PC-3 (cell line): ENCODE measurements around the gene CCDC178. TPM values are rescaled to one million over a fixed set of nuclear protein-coding genes. Genes with fewer than 3 reads are reported as not detected.

Experiments
- ATAC-seq: fragments of 200-7000 bp; cut with Tn5 transposase; 2 replicates; pipeline ENCODE4 v1.9.1; 2020; ENCODE audit warnings: mild to moderate bottlenecking, moderate library complexity
- BruUV-seq: library from RNA; stranded (reverse); fragments of 400-500 nt; replicated peaks from 2 replicates; lab custom pipeline; 2021; lab: Mats Ljungman, UMichigan
- CTCF ChIA-PET: fragments of 300-600 bp; sonication (Branson Sonifier 250); formaldehyde crosslinking; loops from one replicate; lab custom pipeline; 2022; ENCODE audit warnings: antibody characterized with exemption; lab: Charles Lee
- POLR2A ChIA-PET: fragments of 300-600 bp; sonication (Branson Sonifier 250); formaldehyde crosslinking; loops from one replicate; lab custom pipeline; 2022; ENCODE audit warnings: antibody characterized with exemption; ENCODE audit not compliant: unreplicated experiment; lab: Charles Lee
- DNase-seq: peaks from one replicate; pipeline ENCODE4 v3.0.0-alpha.2; 2015
- H2AFZ ChIP-seq: fragments of 300-600 bp; sonication (generic); 2 replicates; pipeline ENCODE4 v1.6.0; 2016; ENCODE audit warnings: antibody characterized with exemption, low read length
- H3F3A ChIP-seq: fragments of 300-600 bp; sonication (generic); one replicate; pipeline ENCODE4 v1.6.0; 2017; ENCODE audit warnings: antibody characterized with exemption, low read length, control low read depth, mild to moderate bottlenecking; ENCODE audit not compliant: unreplicated experiment
- H3K27ac ChIP-seq: fragments of 300-600 bp; sonication (generic); 2 replicates; pipeline ENCODE4 v1.5.1; 2016; ENCODE audit warnings: mild to moderate bottlenecking, low read length
- H3K27me3 ChIP-seq: fragments of 300-600 bp; sonication (generic); 2 replicates; pipeline ENCODE4 v1.6.1; 2016; ENCODE audit warnings: low read length, mixed read lengths
- H3K36me3 ChIP-seq: fragments of 300-600 bp; sonication (generic); 2 replicates; pipeline ENCODE4 v1.6.1; 2016; ENCODE audit warnings: low read depth, mixed run types, low read length, mixed read lengths
- H3K4me1 ChIP-seq: fragments of 300-600 bp; sonication (generic); 2 replicates; pipeline ENCODE4 v1.5.1; 2016; ENCODE audit warnings: low read length; ENCODE audit not compliant: insufficient read depth
- H3K4me2 ChIP-seq: fragments of 300-600 bp; sonication (generic); 2 replicates; pipeline ENCODE4 v1.6.0; 2016; ENCODE audit warnings: low read length
- H3K4me3 ChIP-seq: fragments of 300-600 bp; sonication (generic); 2 replicates; pipeline ENCODE4 v1.5.1; 2016; ENCODE audit warnings: mild to moderate bottlenecking, low read length, mixed read lengths
- H3K79me2 ChIP-seq: fragments of 300-600 bp; sonication (generic); 2 replicates; pipeline ENCODE4 v1.6.1; 2017; ENCODE audit warnings: low read length, mixed read lengths
- H3K9ac ChIP-seq: fragments of 300-600 bp; sonication (generic); 2 replicates; pipeline ENCODE4 v1.6.0; 2016; ENCODE audit warnings: mild to moderate bottlenecking, low read length
- H3K9me2 ChIP-seq: fragments of 300-600 bp; sonication (generic); replicated peaks from 2 replicates; pipeline ENCODE4 v1.6.1; 2016; ENCODE audit warnings: mixed run types, low read length, mixed read lengths
- H3K9me3 ChIP-seq: fragments of 300-600 bp; sonication (generic); 2 replicates; pipeline ENCODE4 v1.6.1; 2016; ENCODE audit warnings: low read length, mixed read lengths
- H4K20me1 ChIP-seq: fragments of 300-600 bp; sonication (generic); 2 replicates; pipeline ENCODE4 v1.6.1; 2016; ENCODE audit warnings: low read length, mixed read lengths
- EZH2 ChIP-seq: fragments of 300-600 bp; sonication (generic); IDR thresholded peaks from one replicate; pipeline ENCODE4 v1.6.1; 2017; ENCODE audit warnings: antibody characterized with exemption, mild to moderate bottlenecking, low read length; ENCODE audit not compliant: unreplicated experiment
- EZH2phosphoT487 ChIP-seq: fragments of 300-600 bp; sonication (generic); IDR thresholded peaks from 2 replicates; pipeline ENCODE4 v1.6.1; 2018; ENCODE audit warnings: mild to moderate bottlenecking, antibody characterized with exemption, low read length, borderline replicate concordance
- intact Hi-C: fragments of 100-400 bp; cut with micrococcal nuclease; formaldehyde crosslinking; loops from 2 replicates; pipeline ENCODE4 v1.9.0; 2023
- total RNA-seq: library from RNA; depleted of rRNA; stranded (reverse); fragments of >200 nt; gene quantifications from 2 replicates; pipeline ENCODE4 v1.2.3, GENCODE V29; 2014
- TF ChIP-seq, protein P1 (sequence below): fragments of 300-600 bp; sonication (generic); conservative IDR thresholded peaks from 2 replicates; pipeline ENCODE4 v1.5.1; 2017; ENCODE audit warnings: antibody characterized with exemption, low read depth, mild to moderate bottlenecking, low read length

The CCDC178 gene
- total RNA-seq, 1 experiment from 2014 or later, result not detected

DNA sequence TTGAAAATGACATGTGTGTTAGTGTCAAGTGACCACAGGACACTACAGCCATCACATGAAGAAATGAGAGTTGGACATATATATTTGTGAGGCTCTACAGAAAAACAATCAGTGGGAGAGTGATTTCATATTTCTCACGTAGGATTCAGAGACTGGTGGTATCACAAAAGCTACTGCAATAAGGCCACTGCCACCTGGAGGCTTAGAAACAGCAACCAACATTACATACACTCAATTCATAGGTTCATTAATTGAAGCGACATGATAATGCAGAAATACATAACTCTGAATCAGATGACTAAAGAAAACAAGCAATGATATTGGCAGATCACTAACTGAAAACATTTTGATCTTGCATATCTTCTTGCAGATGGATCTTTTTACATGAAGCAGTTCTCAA, 419.6 kb downstream of the CCDC178 start:
- POLR2A ChIA-PET, result no interaction called here
- intact Hi-C loops, result no loop called here
- H3K79me2 ChIP-seq, result no peaks in the 10 kb centered on the region
- no peak overlapping the region for H3K27ac ChIP-seq
- no peak overlapping the region for H2AFZ ChIP-seq
- no peak for ATAC-seq
- no peak for DNase-seq
- H3K9me2 ChIP-seq, result no peaks in the 10 kb centered on the region
- no peaks in the 10 kb centered on the region for H3K27me3 ChIP-seq
- no TSS peak for BruUV-seq
- H3K9ac ChIP-seq, result no peak overlapping the region
- H3K4me2 ChIP-seq, result no peak overlapping the region
- TF ChIP-seq, protein P1, sequence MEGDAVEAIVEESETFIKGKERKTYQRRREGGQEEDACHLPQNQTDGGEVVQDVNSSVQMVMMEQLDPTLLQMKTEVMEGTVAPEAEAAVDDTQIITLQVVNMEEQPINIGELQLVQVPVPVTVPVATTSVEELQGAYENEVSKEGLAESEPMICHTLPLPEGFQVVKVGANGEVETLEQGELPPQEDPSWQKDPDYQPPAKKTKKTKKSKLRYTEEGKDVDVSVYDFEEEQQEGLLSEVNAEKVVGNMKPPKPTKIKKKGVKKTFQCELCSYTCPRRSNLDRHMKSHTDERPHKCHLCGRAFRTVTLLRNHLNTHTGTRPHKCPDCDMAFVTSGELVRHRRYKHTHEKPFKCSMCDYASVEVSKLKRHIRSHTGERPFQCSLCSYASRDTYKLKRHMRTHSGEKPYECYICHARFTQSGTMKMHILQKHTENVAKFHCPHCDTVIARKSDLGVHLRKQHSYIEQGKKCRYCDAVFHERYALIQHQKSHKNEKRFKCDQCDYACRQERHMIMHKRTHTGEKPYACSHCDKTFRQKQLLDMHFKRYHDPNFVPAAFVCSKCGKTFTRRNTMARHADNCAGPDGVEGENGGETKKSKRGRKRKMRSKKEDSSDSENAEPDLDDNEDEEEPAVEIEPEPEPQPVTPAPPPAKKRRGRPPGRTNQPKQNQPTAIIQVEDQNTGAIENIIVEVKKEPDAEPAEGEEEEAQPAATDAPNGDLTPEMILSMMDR, result no peak
- TF ChIP-seq EZH2phosphoT487, result no peak
- no peak for TF ChIP-seq EZH2
- no peaks in the 10 kb centered on the region for H3K9me3 ChIP-seq
- no peak overlapping the region for H3K4me3 ChIP-seq
- CTCF ChIA-PET, result no interaction called here
- no peaks in the 10 kb centered on the region for H3F3A ChIP-seq
- no peaks in the 10 kb centered on the region for H4K20me1 ChIP-seq
- no peaks in the 10 kb centered on the region for H3K36me3 ChIP-seq
- H3K4me1 ChIP-seq, result no peaks in the 10 kb centered on the region

DNA sequence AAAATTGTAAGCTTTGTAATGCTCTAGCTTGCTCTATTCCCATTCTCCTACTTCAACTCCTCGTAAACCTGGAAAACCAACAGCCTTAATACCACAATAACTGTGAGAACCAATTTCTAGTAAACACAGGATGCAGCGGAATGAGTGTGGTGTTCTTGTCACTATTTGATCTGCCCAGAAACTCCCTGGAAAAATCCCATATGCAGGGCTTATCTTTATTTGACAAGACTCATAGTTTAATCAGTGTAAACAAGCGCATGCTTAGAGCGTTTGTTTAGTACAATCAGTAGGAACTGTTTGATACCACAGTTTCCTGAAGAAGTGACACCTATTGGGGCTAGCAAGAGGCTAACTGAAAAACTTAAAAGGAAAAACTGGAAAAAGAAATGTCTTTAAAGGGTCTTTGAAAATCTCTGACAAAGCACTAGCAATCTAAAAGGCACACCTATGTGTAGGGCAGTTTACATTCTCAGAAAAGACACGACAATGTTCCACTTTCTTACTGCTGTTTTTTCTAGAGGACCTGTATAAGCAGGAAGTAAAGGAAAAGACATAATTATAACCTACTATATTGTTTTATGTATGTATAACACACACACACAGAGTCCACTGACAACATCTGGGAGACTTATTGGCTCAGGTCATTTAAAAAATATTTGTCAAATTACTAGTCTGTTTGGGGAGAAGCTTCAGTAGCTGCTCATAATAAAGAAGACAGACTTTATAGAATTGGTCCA, 426.3 kb downstream of the CCDC178 start:
- Histone ChIP-seq H3K9ac (no peak overlapping the region), H3K4me2 (no peak overlapping the region), H3K4me1 (no peaks in the 10 kb centered on the region), H3K9me3 (no peaks in the 10 kb centered on the region), H3K79me2 (no peaks in the 10 kb centered on the region), H4K20me1 (no peaks in the 10 kb centered on the region), H3K27ac (no peak overlapping the region), H3K9me2 (no peaks in the 10 kb centered on the region), H3F3A (no peaks in the 10 kb centered on the region), H3K36me3 (no peaks in the 10 kb centered on the region), H3K4me3 (no peak overlapping the region), H2AFZ (no peak overlapping the region), H3K27me3 (no peaks in the 10 kb centered on the region)
- TF ChIP-seq, protein P1, result no peak
- ChIA-PET CTCF (no interaction called here), POLR2A (interaction anchor here (0.6 kb wide), 1 partner anchor 103 kb away, joined by 4 read pairs; no protein-coding TSS in a partner anchor)
- ATAC-seq (peak; percentile 49; the same call in 1 of the 2 replicates), DNase-seq (peak; percentile 16)
- no TSS peak for BruUV-seq
- intact Hi-C loops, result no loop called here

DNA sequence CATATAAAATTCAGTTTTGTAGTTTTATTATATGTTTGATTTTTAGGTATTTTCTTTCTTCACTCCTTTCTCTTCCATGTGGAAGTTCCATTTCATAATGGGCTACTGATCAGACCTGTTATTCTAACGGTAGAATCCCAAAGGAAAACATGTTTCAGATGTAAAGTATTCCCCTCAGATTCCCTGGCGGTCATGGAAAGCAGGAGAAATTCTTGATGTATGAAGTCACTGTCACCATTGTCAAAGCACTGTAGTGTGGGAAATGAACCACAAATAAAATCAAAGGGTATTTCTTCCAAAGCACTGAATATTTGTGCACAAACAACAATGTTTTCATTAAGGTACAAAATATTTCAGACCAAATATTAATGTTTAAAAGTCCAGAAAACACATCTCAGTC, 430.4 kb downstream of the CCDC178 start:
- Histone ChIP-seq H2AFZ (no peak overlapping the region), H3K9ac (no peak overlapping the region), H3K4me3 (no peak overlapping the region), H3K9me2 (no peaks in the 10 kb centered on the region), H3K27me3 (no peaks in the 10 kb centered on the region), H3F3A (no peaks in the 10 kb centered on the region), H4K20me1 (no peaks in the 10 kb centered on the region), H3K4me1 (no peaks in the 10 kb centered on the region), H3K36me3 (no peaks in the 10 kb centered on the region), H3K27ac (no peak overlapping the region), H3K4me2 (no peak overlapping the region), H3K9me3 (no peaks in the 10 kb centered on the region), H3K79me2 (no peaks in the 10 kb centered on the region)
- ChIA-PET CTCF (no interaction called here), POLR2A (no interaction called here)
- ATAC-seq (no peak), DNase-seq (no peak)
- TF ChIP-seq EZH2phosphoT487 (no peak), EZH2 (no peak)
- TF ChIP-seq, protein P1, result no peak
- intact Hi-C loops, result no loop called here
- no TSS peak for BruUV-seq
